Liver (tissue), 9 donors: ENCODE data around the gene RAD51B. TPM values are rescaled to one million over a fixed set of nuclear protein-coding genes. Genes with fewer than 3 reads are reported as not detected.
A peak's percentile ranks its signal among the peaks of the same experiment; 100 is the strongest.

Source experiments
- DNase-seq: peaks from one replicate; pipeline ENCODE4 v3.0.0-alpha.2; 2017; ENCODE audit warnings: low spot score
- H3K27ac ChIP-seq, 2 donors: one replicate each; pipeline ENCODE4 v1.7.0; 2013; ENCODE audit warnings: inconsistent platforms in 2 of 2, low read length in 2 of 2, control low read depth in 1 of 2, low read depth in 1 of 2, mild to moderate bottlenecking in 1 of 2
- H3K27me3 ChIP-seq, 4 donors: one replicate each; pipeline versions ENCODE4 v1.6.1 to v1.7.0; 2013; ENCODE audit warnings: low read length in 3 of 4, inconsistent platforms in 1 of 4, mild to moderate bottlenecking in 1 of 4, moderate library complexity in 1 of 4; ENCODE audit not compliant: control insufficient read depth in 4 of 4, insufficient read depth in 4 of 4
- H3K36me3 ChIP-seq, 4 donors: one replicate each; pipeline versions ENCODE4 v1.6.1 to v1.7.0; 2013; ENCODE audit warnings: low read length in 3 of 4, mild to moderate bottlenecking in 3 of 4, low read depth in 1 of 4, moderate library complexity in 1 of 4; ENCODE audit not compliant: control insufficient read depth in 4 of 4, insufficient read depth in 3 of 4
- H3K4me1 ChIP-seq, 4 donors: one replicate each; pipeline versions ENCODE4 v1.6.1 to v1.7.0; 2013; ENCODE audit warnings: low read length in 3 of 4, mild to moderate bottlenecking in 3 of 4, moderate library complexity in 1 of 4; ENCODE audit not compliant: control insufficient read depth in 4 of 4, insufficient read depth in 4 of 4
- H3K4me3 ChIP-seq, 3 donors: one replicate each; pipeline versions ENCODE4 v1.6.1 to v1.7.0; 2013; ENCODE audit warnings: low read length in 3 of 3, control low read depth in 1 of 3, low read depth in 1 of 3, mild to moderate bottlenecking in 1 of 3
- H3K9ac ChIP-seq, 2 donors: one replicate each; pipeline ENCODE4 v1.7.0; 2013; ENCODE audit warnings: low read length in 2 of 2, mild to moderate bottlenecking in 2 of 2, moderate library complexity in 2 of 2, control low read depth in 1 of 2, low read depth in 1 of 2
- H3K9me3 ChIP-seq, 4 donors: one replicate each; pipeline versions ENCODE4 v1.6.1 to v1.7.0; 2013; ENCODE audit warnings: low read length in 3 of 4; ENCODE audit not compliant: control insufficient read depth in 4 of 4
- EGR1 ChIP-seq, 2 donors: IDR thresholded peaks; 2 replicates each; pipeline ENCODE4 v1.6.1; 2016 to 2018; ENCODE audit warnings: antibody characterized with exemption in 2 of 2, low read depth in 2 of 2
- FOXA1 ChIP-seq: IDR thresholded peaks from 2 replicates; pipeline ENCODE4 v1.6.1; 2016; ENCODE audit warnings: antibody characterized with exemption
- FOXA2 ChIP-seq: IDR thresholded peaks from 2 replicates; pipeline ENCODE4 v1.6.1; 2016; ENCODE audit warnings: antibody characterized with exemption
- GABPA ChIP-seq, 2 donors: IDR thresholded peaks in 1 of 2; conservative IDR thresholded peaks in 1 of 2; 2 replicates each; pipeline ENCODE4 v1.6.1; 2016; ENCODE audit warnings: antibody characterized with exemption in 2 of 2, mild to moderate bottlenecking in 1 of 2, moderate library complexity in 1 of 2
- HNF4G ChIP-seq: IDR thresholded peaks from 2 replicates; pipeline ENCODE4 v1.6.1; 2016; ENCODE audit warnings: antibody characterized with exemption
- JUND ChIP-seq, 2 donors: IDR thresholded peaks; 2 replicates each; pipeline ENCODE4 v1.6.1; 2016; ENCODE audit warnings: antibody characterized with exemption in 2 of 2
- NR2F2 ChIP-seq: IDR thresholded peaks from 2 replicates; pipeline ENCODE4 v1.6.1; 2016; ENCODE audit warnings: antibody characterized with exemption
- RAD21 ChIP-seq, 2 donors: IDR thresholded peaks; 2 replicates each; pipeline ENCODE4 v1.6.1; 2016; ENCODE audit warnings: antibody characterized with exemption in 2 of 2, mild to moderate bottlenecking in 2 of 2
- RXRA ChIP-seq, 2 donors: IDR thresholded peaks; 2 replicates each; pipeline ENCODE4 v1.6.1; 2017 to 2018; ENCODE audit warnings: antibody characterized with exemption in 2 of 2, mild to moderate bottlenecking in 1 of 2
- SP1 ChIP-seq: IDR thresholded peaks from 2 replicates; pipeline ENCODE4 v1.6.1; 2018; ENCODE audit warnings: antibody characterized with exemption, mild to moderate bottlenecking
- TAF1 ChIP-seq: conservative IDR thresholded peaks from 2 replicates; pipeline ENCODE4 v1.6.1; 2016; ENCODE audit warnings: antibody characterized with exemption, mild to moderate bottlenecking
- YY1 ChIP-seq: IDR thresholded peaks from 2 replicates; pipeline ENCODE4 v1.6.1; 2016; ENCODE audit warnings: antibody characterized with exemption, mild to moderate bottlenecking
- WGBS: extraction: QIAGEN DNeasy Blood & Tissue Kit; methylation state at CpG from one replicate; pipeline ENCODE4 v1.1.7; 2013; 5-methylcytosine and 5-hydroxymethylcytosine counted together
- polyA plus RNA-seq, 2 donors: library from polyadenylated mRNA; stranded (reverse) in 1 of 2; unstranded in 1 of 2; fragments of 200-250 nt in 1 of 2; fragments of >200 nt in 1 of 2; fragmentation: Nextera tagmentation in 1 of 2; extraction: Ambion mirVana in 1 of 2; gene quantifications; one replicate each; pipeline versions ENCODE4 v1.2.1 to v1.2.3, GENCODE V29; 2013 to 2015
- total RNA-seq, 2 donors: library from RNA; depleted of rRNA; stranded (reverse); fragments of >200 nt; gene quantifications; one replicate each; pipeline ENCODE4 v1.2.3, GENCODE V29; 2014
- TF ChIP-seq, protein P1 (sequence below): IDR thresholded peaks from 2 replicates; pipeline ENCODE4 v1.6.1; 2016; ENCODE audit warnings: antibody characterized with exemption
- TF ChIP-seq, protein P2 (sequence below): IDR thresholded peaks from 2 replicates; pipeline ENCODE4 v1.6.1; 2016; ENCODE audit warnings: antibody characterized with exemption
- TF ChIP-seq, protein P3 (sequence below): IDR thresholded peaks from 2 replicates; pipeline ENCODE4 v1.6.1; 2016; ENCODE audit warnings: antibody characterized with exemption, mild to moderate bottlenecking
- donor health status: healthy.
- donor health status: healthy.
- donor health status: healthy.
- donor health status: healthy.
- donor health status: healthy.

The RAD51B gene
- total and polyA plus RNA-seq, 4 donors, result 0.81 to 12.9 (median 2.4) TPM

DNA sequence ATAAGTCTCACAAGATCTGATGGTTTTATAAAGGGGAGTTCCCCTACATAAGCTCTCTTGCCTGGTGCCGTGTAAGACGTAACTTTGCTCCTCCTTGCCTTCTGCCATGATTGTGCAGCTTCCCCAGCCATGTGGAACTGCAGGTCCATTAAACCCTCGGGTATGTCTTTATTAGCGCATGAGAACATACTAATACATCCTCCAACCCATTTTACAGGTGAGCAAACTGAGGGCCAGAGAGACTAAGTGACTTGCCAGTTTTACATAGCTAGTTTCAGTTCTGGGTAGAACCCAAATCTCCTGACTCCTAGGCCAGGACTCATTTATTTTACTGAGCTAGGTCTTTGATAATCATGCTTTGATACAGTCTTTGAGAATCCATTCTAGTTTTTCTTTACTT lies 406.9 kb downstream of the RAD51B start:
- H3K9me3 ChIP-seq, result no peaks in the 10 kb centered on the region
- no peaks in the 10 kb centered on the region for H3K36me3 ChIP-seq
- DNase-seq, result no peak
- peak in 1 of 2 donors; percentile 10 for TF ChIP-seq GABPA (IDR thresholded peaks at IDR 0.05 in 1 of 2, conservative IDR thresholded peaks at IDR 0.05 in 1 of 2)
- no peak for TF ChIP-seq FOXA1
- no peak overlapping the region for H3K4me3 ChIP-seq
- 97% methylated on average over 4 of the region's 4 CpGs for WGBS
- no peak overlapping the region for H3K9ac ChIP-seq
- no peak overlapping the region for H3K27ac ChIP-seq
- peaks cover 0 to 25% (median 16%) of the 10 kb centered on the region in 4 donors for H3K4me1 ChIP-seq
- H3K27me3 ChIP-seq, result no peaks in the 10 kb centered on the region

DNA sequence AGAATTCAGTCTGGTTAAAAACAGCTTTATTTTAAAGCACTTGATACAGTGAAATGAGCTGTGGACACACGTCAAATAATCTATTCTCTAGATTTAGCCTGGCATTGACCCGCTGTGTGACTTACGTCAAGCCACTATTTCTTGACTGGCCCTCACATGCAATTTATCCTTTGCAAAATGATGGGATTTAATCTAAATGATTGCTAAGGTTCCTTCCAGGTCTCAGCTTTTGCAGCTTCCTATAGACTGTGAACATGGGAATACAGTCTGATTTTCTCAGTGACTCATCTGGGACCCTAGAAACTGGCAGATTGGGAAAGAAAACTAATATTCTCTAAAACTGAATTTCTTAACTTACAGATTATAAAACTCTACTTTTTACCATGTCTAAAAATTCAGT lies 409.1 kb downstream of the RAD51B start:
- H3K27me3 ChIP-seq, result no peaks in the 10 kb centered on the region
- no peak overlapping the region for H3K9ac ChIP-seq
- H3K27ac ChIP-seq, result no peak overlapping the region
- H3K4me3 ChIP-seq, result no peak overlapping the region
- TF ChIP-seq YY1, result no peak
- TF ChIP-seq NR2F2, result no peak
- TF ChIP-seq TAF1, result no peak
- TF ChIP-seq, protein P1, sequence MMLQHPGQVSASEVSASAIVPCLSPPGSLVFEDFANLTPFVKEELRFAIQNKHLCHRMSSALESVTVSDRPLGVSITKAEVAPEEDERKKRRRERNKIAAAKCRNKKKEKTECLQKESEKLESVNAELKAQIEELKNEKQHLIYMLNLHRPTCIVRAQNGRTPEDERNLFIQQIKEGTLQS, result no peak
- no peak for TF ChIP-seq SP1
- TF ChIP-seq, protein P2, sequence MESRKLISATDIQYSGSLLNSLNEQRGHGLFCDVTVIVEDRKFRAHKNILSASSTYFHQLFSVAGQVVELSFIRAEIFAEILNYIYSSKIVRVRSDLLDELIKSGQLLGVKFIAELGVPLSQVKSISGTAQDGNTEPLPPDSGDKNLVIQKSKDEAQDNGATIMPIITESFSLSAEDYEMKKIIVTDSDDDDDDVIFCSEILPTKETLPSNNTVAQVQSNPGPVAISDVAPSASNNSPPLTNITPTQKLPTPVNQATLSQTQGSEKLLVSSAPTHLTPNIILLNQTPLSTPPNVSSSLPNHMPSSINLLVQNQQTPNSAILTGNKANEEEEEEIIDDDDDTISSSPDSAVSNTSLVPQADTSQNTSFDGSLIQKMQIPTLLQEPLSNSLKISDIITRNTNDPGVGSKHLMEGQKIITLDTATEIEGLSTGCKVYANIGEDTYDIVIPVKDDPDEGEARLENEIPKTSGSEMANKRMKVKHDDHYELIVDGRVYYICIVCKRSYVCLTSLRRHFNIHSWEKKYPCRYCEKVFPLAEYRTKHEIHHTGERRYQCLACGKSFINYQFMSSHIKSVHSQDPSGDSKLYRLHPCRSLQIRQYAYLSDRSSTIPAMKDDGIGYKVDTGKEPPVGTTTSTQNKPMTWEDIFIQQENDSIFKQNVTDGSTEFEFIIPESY, result no peak
- no peak for TF ChIP-seq HNF4G
- TF ChIP-seq EGR1 (IDR thresholded peaks at IDR 0.05; ENCODE audit: low read depth in 2 of 2), result no peak
- no peak for TF ChIP-seq RAD21 (IDR thresholded peaks at IDR 0.05)
- TF ChIP-seq, protein P3, sequence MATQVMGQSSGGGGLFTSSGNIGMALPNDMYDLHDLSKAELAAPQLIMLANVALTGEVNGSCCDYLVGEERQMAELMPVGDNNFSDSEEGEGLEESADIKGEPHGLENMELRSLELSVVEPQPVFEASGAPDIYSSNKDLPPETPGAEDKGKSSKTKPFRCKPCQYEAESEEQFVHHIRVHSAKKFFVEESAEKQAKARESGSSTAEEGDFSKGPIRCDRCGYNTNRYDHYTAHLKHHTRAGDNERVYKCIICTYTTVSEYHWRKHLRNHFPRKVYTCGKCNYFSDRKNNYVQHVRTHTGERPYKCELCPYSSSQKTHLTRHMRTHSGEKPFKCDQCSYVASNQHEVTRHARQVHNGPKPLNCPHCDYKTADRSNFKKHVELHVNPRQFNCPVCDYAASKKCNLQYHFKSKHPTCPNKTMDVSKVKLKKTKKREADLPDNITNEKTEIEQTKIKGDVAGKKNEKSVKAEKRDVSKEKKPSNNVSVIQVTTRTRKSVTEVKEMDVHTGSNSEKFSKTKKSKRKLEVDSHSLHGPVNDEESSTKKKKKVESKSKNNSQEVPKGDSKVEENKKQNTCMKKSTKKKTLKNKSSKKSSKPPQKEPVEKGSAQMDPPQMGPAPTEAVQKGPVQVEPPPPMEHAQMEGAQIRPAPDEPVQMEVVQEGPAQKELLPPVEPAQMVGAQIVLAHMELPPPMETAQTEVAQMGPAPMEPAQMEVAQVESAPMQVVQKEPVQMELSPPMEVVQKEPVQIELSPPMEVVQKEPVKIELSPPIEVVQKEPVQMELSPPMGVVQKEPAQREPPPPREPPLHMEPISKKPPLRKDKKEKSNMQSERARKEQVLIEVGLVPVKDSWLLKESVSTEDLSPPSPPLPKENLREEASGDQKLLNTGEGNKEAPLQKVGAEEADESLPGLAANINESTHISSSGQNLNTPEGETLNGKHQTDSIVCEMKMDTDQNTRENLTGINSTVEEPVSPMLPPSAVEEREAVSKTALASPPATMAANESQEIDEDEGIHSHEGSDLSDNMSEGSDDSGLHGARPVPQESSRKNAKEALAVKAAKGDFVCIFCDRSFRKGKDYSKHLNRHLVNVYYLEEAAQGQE, result no peak
- no peak for TF ChIP-seq FOXA2
- TF ChIP-seq FOXA1, result no peak
- TF ChIP-seq RXRA (IDR thresholded peaks at IDR 0.05), result no peak
- TF ChIP-seq JUND (IDR thresholded peaks at IDR 0.05), result no peak
- TF ChIP-seq GABPA (IDR thresholded peaks at IDR 0.05 in 1 of 2, conservative IDR thresholded peaks at IDR 0.05 in 1 of 2), result no peak
- no peaks in the 10 kb centered on the region for H3K9me3 ChIP-seq
- no peaks in the 10 kb centered on the region for H3K36me3 ChIP-seq
- 93% methylated on average over 3 of the region's 3 CpGs for WGBS
- DNase-seq, result no peak
- peaks cover 0 to 47% (median 30%) of the 10 kb centered on the region in 4 donors for H3K4me1 ChIP-seq
